Measurements from ENCODE around the gene CUX1.

The CUX1 gene

GRCh38 chr7:102320181-102320580 is 502.8 kb downstream of the CUX1 start:
- no peaks in the 10 kb centered on the region for H3K27me3 ChIP-seq (ENCODE audit: insufficient read depth, low read length, poor library complexity)

GRCh38 chr7:102320601-102321350 is 503.4 kb downstream of the CUX1 start:
- Histone ChIP-seq H2AFZ (ENCODE audit: low read depth, low read length) (no peak overlapping the region), H3K79me2 (ENCODE audit: insufficient read depth, low read length) (no peaks in the 10 kb centered on the region), H3K4me1 (ENCODE audit: insufficient read depth, low read length) (no peaks in the 10 kb centered on the region), H3K4me2 (ENCODE audit: insufficient read depth, low read length) (no peak overlapping the region), H3K27me3 (ENCODE audit: insufficient read depth, low read length, poor library complexity) (no peaks in the 10 kb centered on the region), H4K20me1 (ENCODE audit: insufficient read depth, low read length) (no peaks in the 10 kb centered on the region), H3K4me3 (ENCODE audit: low read depth in 1 of 2, low read length in 2 of 2) (no peak overlapping the region), H3K36me3 (ENCODE audit: insufficient read depth, low read length) (no peaks in the 10 kb centered on the region), H3K27ac (ENCODE audit: low read length) (no peak overlapping the region), H3K9ac (ENCODE audit: low read depth, low read length) (no peak overlapping the region), H3K9me3 (ENCODE audit: insufficient read depth, low read length, severe bottlenecking) (no peaks in the 10 kb centered on the region)
- DNase-seq (no peak), ATAC-seq (ENCODE audit: insufficient read depth, low read depth) (no peak)
- no peak for TF ChIP-seq CTCF (IDR thresholded peaks at IDR 0.05; ENCODE audit: borderline replicate concordance, extremely low read depth, low read length, poor library complexity, severe bottlenecking)
- no peak for TF ChIP-seq EZH2 (IDR thresholded peaks at IDR 0.05; ENCODE audit: borderline replicate concordance, low read depth, low read length, severe bottlenecking)

More at GRCh38 chr7:102320181-102320580, 502.8 kb downstream of the CUX1 start:
- Histone ChIP-seq H3K27ac (ENCODE audit: low read length) (no peak overlapping the region), H3K9ac (ENCODE audit: low read depth, low read length) (no peak overlapping the region), H3K79me2 (ENCODE audit: insufficient read depth, low read length) (no peaks in the 10 kb centered on the region), H3K9me3 (ENCODE audit: insufficient read depth, low read length, severe bottlenecking) (no peaks in the 10 kb centered on the region), H3K4me2 (ENCODE audit: insufficient read depth, low read length) (no peak overlapping the region), H3K4me1 (ENCODE audit: insufficient read depth, low read length) (no peaks in the 10 kb centered on the region), H4K20me1 (ENCODE audit: insufficient read depth, low read length) (no peaks in the 10 kb centered on the region), H3K36me3 (ENCODE audit: insufficient read depth, low read length) (no peaks in the 10 kb centered on the region), H3K4me3 (ENCODE audit: low read depth in 1 of 2, low read length in 2 of 2) (no peak overlapping the region), H2AFZ (ENCODE audit: low read depth, low read length) (no peak overlapping the region)
- no peak for TF ChIP-seq CTCF (IDR thresholded peaks at IDR 0.05; ENCODE audit: borderline replicate concordance, extremely low read depth, low read length, poor library complexity, severe bottlenecking)
- no peak for TF ChIP-seq EZH2 (IDR thresholded peaks at IDR 0.05; ENCODE audit: borderline replicate concordance, low read depth, low read length, severe bottlenecking)
- DNase-seq (no peak), ATAC-seq (ENCODE audit: insufficient read depth, low read depth) (no peak)

- ATAC-seq (ENCODE audit: insufficient read depth, low read depth): no peak
- H3K36me3 ChIP-seq (ENCODE audit: insufficient read depth, low read length): no peaks in the 10 kb centered on the region
Observed at GRCh38 chr7:102321351-102322201, 504.1 kb downstream of the CUX1 start.

More at GRCh38 chr7:102321351-102322201, 504.1 kb downstream of the CUX1 start:
- H3K9ac ChIP-seq (ENCODE audit: low read depth, low read length): no peak overlapping the region
- H4K20me1 ChIP-seq (ENCODE audit: insufficient read depth, low read length): no peaks in the 10 kb centered on the region
- no peaks in the 10 kb centered on the region for H3K79me2 ChIP-seq (ENCODE audit: insufficient read depth, low read length)
- no peak overlapping the region for H3K4me2 ChIP-seq (ENCODE audit: insufficient read depth, low read length)
- H2AFZ ChIP-seq (ENCODE audit: low read depth, low read length): no peak overlapping the region
- H3K4me1 ChIP-seq (ENCODE audit: insufficient read depth, low read length): no peaks in the 10 kb centered on the region
- DNase-seq: no peak
- no peak overlapping the region for H3K4me3 ChIP-seq (ENCODE audit: low read depth in 1 of 2, low read length in 2 of 2)
- TF ChIP-seq EZH2 (IDR thresholded peaks at IDR 0.05; ENCODE audit: borderline replicate concordance, low read depth, low read length, severe bottlenecking) (no peak), CTCF (IDR thresholded peaks at IDR 0.05; ENCODE audit: borderline replicate concordance, extremely low read depth, low read length, poor library complexity, severe bottlenecking) (no peak)
- no peaks in the 10 kb centered on the region for H3K9me3 ChIP-seq (ENCODE audit: insufficient read depth, low read length, severe bottlenecking)
- H3K27me3 ChIP-seq (ENCODE audit: insufficient read depth, low read length, poor library complexity): no peaks in the 10 kb centered on the region
- H3K27ac ChIP-seq (ENCODE audit: low read length): no peak overlapping the region
